Skin of body (tissue), 2 donors: ENCODE measurements around the gene ADGB. TPM values are rescaled to one million over a fixed set of nuclear protein-coding genes. Genes with fewer than 3 reads are reported as not detected.
"Not testable (repeated sequence)": the region's sequence is repeated elsewhere in the genome, so short reads cannot be mapped to it uniquely, and the experiment has no call there.

Experiments used
- DNase-seq: peaks from one replicate; lab custom pipeline; 2025; lab: John Stamatoyannopoulos, UW
- total RNA-seq: library from RNA; depleted of rRNA; stranded (reverse); fragments of >200 nt; gene quantifications from one replicate; pipeline ENCODE4 v1.2.3, GENCODE V29; 2014

ADGB gene
- total RNA-seq, 1 donor from 2014 or later = 0.10 TPM

GRCh38 chr6:146767632-146768031 is 168.9 kb downstream of the ADGB start:
- no peak for DNase-seq

GRCh38 chr6:146768722-146769121 is 169.9 kb downstream of the ADGB start:
- no peak for DNase-seq

- DNase-seq = no peak
Measured at GRCh38 chr6:146770275-146770964, 171.6 kb downstream of the ADGB start.

GRCh38 chr6:146770965-146771735 is 172.4 kb downstream of the ADGB start:
- DNase-seq = peak; percentile 21

GRCh38 chr6:146775220-146775619 is 176.4 kb downstream of the ADGB start:
- no peak for DNase-seq

GRCh38 chr6:146781836-146782235 is 183.1 kb downstream of the ADGB start:
- DNase-seq = peak; percentile 27

- no peak for DNase-seq
Measured at GRCh38 chr6:146785001-146785585, 186.3 kb downstream of the ADGB start.

GRCh38 chr6:146787876-146788508 is 189.2 kb downstream of the ADGB start:
- peak; percentile 63 for DNase-seq

GRCh38 chr6:146790561-146791091 is 191.9 kb downstream of the ADGB start:
- no peak for DNase-seq

- DNase-seq = no peak
Measured at GRCh38 chr6:146791930-146792329, 193.2 kb downstream of the ADGB start.

GRCh38 chr6:146793218-146793617 is 194.4 kb downstream of the ADGB start:
- not testable (repeated sequence) for DNase-seq

GRCh38 chr6:146795479-146796133 is 196.8 kb downstream of the ADGB start:
- no peak for DNase-seq

- not testable (repeated sequence) for DNase-seq
Measured at GRCh38 chr6:146803167-146803566, 204.4 kb downstream of the ADGB start.

GRCh38 chr6:146803601-146804000 is 204.8 kb downstream of the ADGB start:
- DNase-seq = no peak

- DNase-seq = no peak
Measured at GRCh38 chr6:146805546-146806325, 207.0 kb downstream of the ADGB start.

GRCh38 chr6:146809014-146809413 is 210.2 kb downstream of the ADGB start:
- DNase-seq = not testable (repeated sequence)

- not testable (repeated sequence) for DNase-seq
Measured at GRCh38 chr6:146812811-146813321, 214.1 kb downstream of the ADGB start.

GRCh38 chr6:146813554-146813953 is 214.8 kb downstream of the ADGB start:
- DNase-seq = no peak

GRCh38 chr6:146814148-146814750 is 215.5 kb downstream of the ADGB start:
- DNase-seq = no peak
